HG02938 (cell line): ENCODE measurements around the gene RILPL1.
A peak's percentile ranks its signal among the peaks of the same experiment; 100 is the strongest.
"Not testable (repeated sequence)": the region's sequence is repeated elsewhere in the genome, so short reads cannot be mapped to it uniquely, and the experiment has no call there.

Experiments used
- ATAC-seq: cut with Tn5 transposase; IDR thresholded peaks from one replicate; pipeline ENCODE4 v1.9.1; 2021; ENCODE audit warnings: mild to moderate bottlenecking, moderate library complexity; ENCODE audit not compliant: unreplicated experiment

RILPL1 gene, protein sequence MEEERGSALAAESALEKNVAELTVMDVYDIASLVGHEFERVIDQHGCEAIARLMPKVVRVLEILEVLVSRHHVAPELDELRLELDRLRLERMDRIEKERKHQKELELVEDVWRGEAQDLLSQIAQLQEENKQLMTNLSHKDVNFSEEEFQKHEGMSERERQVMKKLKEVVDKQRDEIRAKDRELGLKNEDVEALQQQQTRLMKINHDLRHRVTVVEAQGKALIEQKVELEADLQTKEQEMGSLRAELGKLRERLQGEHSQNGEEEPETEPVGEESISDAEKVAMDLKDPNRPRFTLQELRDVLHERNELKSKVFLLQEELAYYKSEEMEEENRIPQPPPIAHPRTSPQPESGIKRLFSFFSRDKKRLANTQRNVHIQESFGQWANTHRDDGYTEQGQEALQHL

GRCh38 chr12:123533672-123534643 is at the start of gene RILPL1:
Gene RILPL1 (minus strand): TSS chr12:123533719. CDS start chr12:123533482, 237 bp downstream.
- peak; percentile 42 for ATAC-seq

- no peak for ATAC-seq
Measured at GRCh38 chr12:123580772-123581171, 47.3 kb upstream of the RILPL1 start.

GRCh38 chr12:123578829-123579228 is 45.3 kb upstream of the RILPL1 start:
- not testable (repeated sequence) for ATAC-seq

DNA sequence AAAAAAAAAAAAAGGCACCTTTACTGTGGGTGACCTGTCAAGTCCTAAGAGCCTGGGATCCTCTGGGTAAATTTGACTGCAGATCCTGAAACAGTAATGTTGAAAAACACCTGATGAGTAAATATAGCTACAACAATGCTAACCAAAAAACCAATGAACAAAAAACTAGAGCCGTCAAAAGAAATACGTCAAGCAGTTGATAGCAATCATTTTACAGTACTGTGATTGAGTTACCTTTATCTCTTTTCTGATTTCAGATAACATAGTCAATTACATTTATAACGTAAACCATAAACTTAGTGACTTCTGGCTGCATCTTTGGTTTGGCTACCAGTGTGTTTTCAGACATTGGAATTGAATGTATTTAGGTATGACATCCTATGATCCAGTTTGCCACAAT is 44.7 kb upstream of the RILPL1 start:
- ATAC-seq = no peak

DNA sequence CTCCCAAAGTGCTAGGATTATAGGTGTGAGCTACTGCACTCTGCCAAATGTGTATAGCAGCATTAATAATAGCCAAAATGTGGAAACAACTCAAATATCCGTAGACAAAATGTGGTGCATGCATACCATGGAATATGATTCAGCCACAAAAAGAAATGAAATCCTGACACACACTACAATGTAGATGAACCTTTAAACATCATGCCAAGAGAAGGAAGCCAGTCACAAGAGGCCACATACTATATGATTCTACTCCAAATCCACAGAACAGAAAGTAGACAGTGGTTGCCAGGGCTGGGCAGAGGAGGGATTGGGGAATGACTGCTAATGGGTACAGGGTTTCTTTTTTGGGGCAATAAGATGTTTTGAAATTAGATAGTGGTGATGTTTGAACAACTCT is 43.1 kb upstream of the RILPL1 start:
- ATAC-seq = no peak

DNA sequence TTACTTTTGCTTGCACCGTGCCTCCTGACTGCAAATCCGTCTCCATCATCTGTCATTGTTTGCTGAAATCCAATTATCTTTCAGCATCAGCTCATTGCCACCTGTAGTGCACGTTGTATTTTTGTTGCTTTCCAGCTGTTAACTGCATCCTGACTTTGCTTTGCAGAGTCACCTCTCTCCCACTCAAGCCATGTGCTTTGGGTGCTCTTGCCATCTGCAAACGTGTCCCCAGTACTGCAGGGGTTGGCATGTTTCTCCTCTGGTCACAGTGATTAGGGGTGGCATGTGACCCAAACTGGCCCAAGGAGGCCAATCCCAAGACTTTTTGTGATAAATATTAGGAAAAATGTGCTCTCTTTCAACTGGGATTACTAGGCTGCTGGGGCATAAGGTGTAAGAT is 40.4 kb upstream of the RILPL1 start:
- no peak for ATAC-seq

DNA sequence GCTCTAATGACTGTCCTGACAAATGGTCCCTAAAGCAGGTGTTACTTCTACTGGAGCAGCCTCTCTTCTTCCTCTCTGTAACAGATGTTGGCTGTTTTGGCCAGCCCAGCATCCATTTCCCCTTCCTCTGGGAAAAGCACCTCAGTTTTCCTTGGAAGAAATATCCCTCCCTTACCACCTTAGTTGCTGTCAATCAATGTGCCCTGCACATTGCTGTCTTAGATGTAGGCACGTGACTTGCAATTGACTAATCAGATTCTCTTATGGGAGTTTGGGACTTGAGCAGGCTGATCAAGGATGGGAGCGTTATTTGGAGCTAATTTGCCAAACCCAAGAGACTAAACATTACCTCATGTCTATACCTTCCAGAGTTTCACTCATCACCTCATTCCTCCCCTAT is 38.9 kb upstream of the RILPL1 start:
- ATAC-seq = no peak

- ATAC-seq = no peak
Measured at GRCh38 chr12:123571343-123571813, 37.9 kb upstream of the RILPL1 start.

GRCh38 chr12:123559468-123559867 is 25.9 kb upstream of the RILPL1 start:
- ATAC-seq = no peak

DNA sequence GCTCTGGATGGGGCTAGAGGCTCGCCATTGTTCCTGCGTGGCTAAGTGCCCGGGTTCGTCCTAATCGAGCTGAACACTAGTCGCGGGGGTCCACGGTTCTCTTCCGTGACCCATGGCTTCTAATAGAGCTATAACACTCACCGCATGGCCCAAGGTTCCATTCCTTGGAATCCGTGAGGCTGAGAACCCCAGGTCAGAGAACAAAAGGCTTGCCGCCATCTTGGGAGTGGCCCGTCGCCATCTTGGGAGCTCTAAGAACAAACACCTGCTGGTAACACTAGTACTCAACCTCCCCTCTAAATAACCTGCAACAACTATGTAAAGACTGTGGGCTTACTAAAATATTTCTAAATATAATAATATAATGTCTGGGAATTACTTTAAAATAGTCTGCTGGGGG is 25.0 kb upstream of the RILPL1 start:
- not testable (repeated sequence) for ATAC-seq

DNA sequence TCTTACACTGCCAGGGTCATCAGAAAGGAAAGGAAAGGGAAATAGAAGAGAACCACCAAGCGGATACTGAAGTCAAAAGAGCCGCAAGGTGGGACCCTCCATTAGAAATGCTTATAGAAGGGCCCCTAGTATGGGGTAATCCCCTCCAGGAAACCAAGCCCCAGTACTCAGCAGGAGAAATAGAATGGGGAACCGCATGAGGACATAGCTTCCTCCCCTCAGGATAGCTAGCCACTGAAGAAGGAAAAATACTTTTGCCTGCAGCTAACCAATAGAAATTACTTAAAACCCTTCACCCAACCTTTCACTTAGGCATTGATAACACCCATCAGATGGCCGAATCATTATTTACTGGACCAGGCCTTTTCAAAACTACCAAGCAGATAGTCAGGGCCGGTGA is 21.3 kb upstream of the RILPL1 start:
- not testable (repeated sequence) for ATAC-seq

DNA sequence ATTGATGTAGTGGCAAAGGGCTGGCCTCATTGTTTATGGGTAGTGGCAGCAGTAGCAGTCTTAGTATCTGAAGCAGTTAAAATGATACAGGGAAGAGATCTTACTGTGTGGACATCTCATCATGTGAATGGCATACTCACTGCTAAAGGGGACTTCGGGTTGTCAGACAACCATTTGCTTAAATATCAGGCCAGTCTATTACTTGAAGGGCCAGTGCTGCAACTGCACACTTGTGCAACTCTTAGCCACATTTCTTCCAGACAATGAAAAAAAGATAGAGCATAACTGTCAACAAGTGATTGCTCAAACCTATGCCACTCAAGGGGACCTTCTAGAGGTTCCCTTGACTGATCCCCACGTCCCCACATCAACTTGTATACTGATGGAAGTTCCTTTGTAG is 20.6 kb upstream of the RILPL1 start:
- ATAC-seq = not testable (repeated sequence)

DNA sequence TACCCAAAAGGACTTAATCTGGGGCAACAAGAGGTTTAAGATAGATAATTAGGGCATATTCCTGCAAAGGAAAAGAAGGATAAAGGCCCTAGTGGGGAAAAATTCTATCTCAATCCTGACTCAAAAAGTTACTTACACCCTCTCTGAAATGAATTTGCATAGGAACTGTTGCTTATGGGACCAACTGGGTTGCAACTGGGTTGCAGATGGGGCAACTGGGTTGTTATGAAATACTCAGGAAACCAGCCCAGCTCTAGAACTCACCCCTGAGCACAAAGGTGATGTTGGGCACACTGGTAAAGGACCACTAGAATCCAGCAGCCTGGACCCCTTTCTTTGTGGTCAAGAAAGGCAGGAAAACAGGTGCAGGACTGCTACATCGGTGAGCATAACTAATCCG is 17.2 kb upstream of the RILPL1 start:
- no peak for ATAC-seq

DNA sequence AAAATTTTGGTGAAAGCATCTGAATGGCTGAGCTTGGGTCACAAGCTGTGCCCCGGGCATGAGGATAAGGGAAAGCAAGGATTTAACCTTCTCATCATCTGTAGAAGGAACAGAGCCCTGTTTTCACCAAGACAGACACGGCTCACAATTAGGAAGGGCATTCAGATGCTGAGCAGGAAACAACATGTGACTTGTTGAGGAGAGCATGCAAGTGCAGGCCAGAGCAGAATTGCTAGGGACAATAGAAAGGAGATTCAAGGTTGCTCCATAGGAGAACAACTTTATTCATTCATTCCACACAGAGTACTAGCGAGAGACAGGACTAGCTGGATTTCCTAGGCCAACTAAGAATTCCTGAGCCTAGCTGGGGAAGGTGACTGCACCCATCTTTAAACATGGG is 14.6 kb upstream of the RILPL1 start:
- ATAC-seq = no peak

- no peak for ATAC-seq
Measured at GRCh38 chr12:123546281-123546680, 12.8 kb upstream of the RILPL1 start.

GRCh38 chr12:123543541-123543940 is 10.0 kb upstream of the RILPL1 start:
- no peak for ATAC-seq

DNA sequence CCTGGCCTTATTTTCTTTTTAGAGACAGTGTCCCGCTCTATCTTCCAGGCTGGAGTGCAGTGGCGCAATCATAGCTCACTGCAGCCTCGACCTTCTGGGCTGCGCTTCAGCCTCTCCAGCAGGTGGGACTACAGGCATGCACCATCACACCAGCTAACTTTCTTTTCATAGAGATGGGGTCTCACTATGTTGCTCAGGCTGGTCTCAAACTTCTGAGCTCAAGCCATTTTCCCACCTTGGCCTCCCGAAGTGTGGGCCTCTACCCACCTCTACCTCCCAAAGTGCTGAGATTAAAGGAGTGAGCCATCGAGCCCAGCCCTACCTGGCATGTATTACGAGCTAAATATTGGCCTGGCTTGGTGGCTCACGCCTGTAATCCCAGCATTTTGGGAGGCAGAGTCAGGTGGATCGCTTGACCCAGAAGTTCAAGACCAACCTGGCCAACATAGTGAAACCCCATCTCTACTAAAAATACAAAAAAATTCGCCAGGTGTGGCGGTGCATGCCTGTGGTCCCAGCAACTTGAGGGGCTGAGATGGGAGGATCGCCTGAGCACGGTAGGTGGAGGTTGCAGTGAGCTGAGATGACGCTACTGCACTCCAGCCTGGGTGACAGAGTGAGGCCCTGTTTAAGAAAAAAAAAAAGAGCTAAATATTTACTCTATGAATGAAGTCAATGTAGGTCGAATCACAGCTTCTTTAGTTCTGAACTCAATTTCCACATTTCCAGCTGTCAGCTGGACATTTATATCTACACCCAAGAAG is 7.6 kb upstream of the RILPL1 start:
- ATAC-seq = no peak

DNA sequence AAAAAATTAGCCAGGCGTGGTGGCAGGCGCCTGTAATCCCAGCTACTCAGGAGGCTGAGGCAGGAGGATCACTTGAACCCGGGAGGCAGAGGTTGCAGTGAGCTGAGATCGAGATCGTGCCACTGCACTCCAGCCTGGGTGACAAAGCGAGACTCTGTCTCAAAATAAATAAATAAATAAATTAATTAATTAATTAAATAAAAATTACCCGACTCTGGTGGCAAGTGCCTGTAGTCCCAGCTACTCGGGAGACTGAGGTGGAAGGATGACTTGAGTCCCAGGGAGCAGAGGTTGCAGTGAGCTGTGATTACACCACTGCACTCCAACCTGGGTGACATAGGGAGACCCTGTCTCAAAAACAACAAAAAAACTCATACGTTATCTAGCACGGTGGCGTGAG is 2.4 kb upstream of the RILPL1 start:
- ATAC-seq = not testable (repeated sequence)

GRCh38 chr12:123532808-123533649 is 490 bp downstream of the RILPL1 start:
- ATAC-seq = no peak

- no peak for ATAC-seq
Measured at GRCh38 chr12:123532019-123532418, 1.5 kb downstream of the RILPL1 start.
